ENCODE data around the gene ETFB. TPM values are rescaled to one million over a fixed set of nuclear protein-coding genes. Genes with fewer than 3 reads are reported as not detected.

Gene ETFB
- total and polyA plus RNA-seq, 4 donors: 129 to 713 (median 467) TPM

GRCh38 chr19:51326216-51327065 is 39.7 kb downstream of the ETFB start:
- DNase-seq (ENCODE audit: low spot score): no peak
- H3K4me3 ChIP-seq (ENCODE audit: low read depth in 1 of 3, low read length in 3 of 3): no peak overlapping the region
- WGBS: 21% methylated on average over 36 of the region's 36 CpGs
- peaks cover 0 to 4% (median 0%) of the 10 kb centered on the region in 4 donors for H3K27me3 ChIP-seq (ENCODE audit: control insufficient read depth in 4 of 4, insufficient read depth in 4 of 4, low read length in 3 of 4)
- TF ChIP-seq SP1 (IDR thresholded peaks at IDR 0.05): no peak
- no peak for TF ChIP-seq NR2F2 (IDR thresholded peaks at IDR 0.05)
- no peak for TF ChIP-seq MAX (IDR thresholded peaks at IDR 0.05)
- no peak for TF ChIP-seq HNF4G (IDR thresholded peaks at IDR 0.05)
- no peak for TF ChIP-seq HNF4A (conservative IDR thresholded peaks at IDR 0.05)
- no peak for TF ChIP-seq FOXA1 (IDR thresholded peaks at IDR 0.05)
- TF ChIP-seq REST (IDR thresholded peaks at IDR 0.05): no peak
- no peak for TF ChIP-seq ZBTB33 (IDR thresholded peaks at IDR 0.05)
- no peak for TF ChIP-seq JUND (IDR thresholded peaks at IDR 0.05)
- no peak for TF ChIP-seq TAF1 (conservative IDR thresholded peaks at IDR 0.05)
- TF ChIP-seq CTCF (IDR thresholded peaks at IDR 0.05; ENCODE audit: low read depth, low read length, missing input control): no peak
- TF ChIP-seq FOXA2 (IDR thresholded peaks at IDR 0.05): no peak
- TF ChIP-seq EGR1 (IDR thresholded peaks at IDR 0.05; ENCODE audit: low read depth in 2 of 2): no peak
- TF ChIP-seq RXRA (IDR thresholded peaks at IDR 0.05): no peak
- no peak for TF ChIP-seq GABPA (IDR thresholded peaks at IDR 0.05 in 1 of 2, conservative IDR thresholded peaks at IDR 0.05 in 1 of 2)
- no peak for TF ChIP-seq RAD21 (IDR thresholded peaks at IDR 0.05)
- TF ChIP-seq ATF3 (IDR thresholded peaks at IDR 0.05): no peak
- no peak for TF ChIP-seq YY1 (IDR thresholded peaks at IDR 0.05)
- peaks cover 0 to 9% (median under 1%) of the 10 kb centered on the region in 4 donors for H3K4me1 ChIP-seq (ENCODE audit: control insufficient read depth in 4 of 4, insufficient read depth in 4 of 4, low read length in 3 of 4)
- peak overlapping the region in 1 of 2 donors; percentile 7 for H3K27ac ChIP-seq (ENCODE audit: low read depth in 1 of 2, low read length in 2 of 2)
- no peak overlapping the region for H3K9ac ChIP-seq (ENCODE audit: low read depth in 1 of 2, low read length in 2 of 2)
- no peaks in the 10 kb centered on the region for H3K9me3 ChIP-seq (ENCODE audit: control insufficient read depth in 4 of 4, low read length in 3 of 4)
- peaks cover 0 to 2% (median 0%) of the 10 kb centered on the region in 4 donors for H3K36me3 ChIP-seq (ENCODE audit: control insufficient read depth in 4 of 4, insufficient read depth in 3 of 4, low read depth in 1 of 4, low read length in 3 of 4)

Measured in liver (tissue), 9 donors.